Suppressor macrophage treated with lipopolysaccharide for 4 hours (primary cell): Measurements from ENCODE around the gene PRR14.

Experiments
- DNase-seq: peaks from one replicate; pipeline ENCODE4 v3.0.0-alpha.2; 2020

PRR14 gene

DNA sequence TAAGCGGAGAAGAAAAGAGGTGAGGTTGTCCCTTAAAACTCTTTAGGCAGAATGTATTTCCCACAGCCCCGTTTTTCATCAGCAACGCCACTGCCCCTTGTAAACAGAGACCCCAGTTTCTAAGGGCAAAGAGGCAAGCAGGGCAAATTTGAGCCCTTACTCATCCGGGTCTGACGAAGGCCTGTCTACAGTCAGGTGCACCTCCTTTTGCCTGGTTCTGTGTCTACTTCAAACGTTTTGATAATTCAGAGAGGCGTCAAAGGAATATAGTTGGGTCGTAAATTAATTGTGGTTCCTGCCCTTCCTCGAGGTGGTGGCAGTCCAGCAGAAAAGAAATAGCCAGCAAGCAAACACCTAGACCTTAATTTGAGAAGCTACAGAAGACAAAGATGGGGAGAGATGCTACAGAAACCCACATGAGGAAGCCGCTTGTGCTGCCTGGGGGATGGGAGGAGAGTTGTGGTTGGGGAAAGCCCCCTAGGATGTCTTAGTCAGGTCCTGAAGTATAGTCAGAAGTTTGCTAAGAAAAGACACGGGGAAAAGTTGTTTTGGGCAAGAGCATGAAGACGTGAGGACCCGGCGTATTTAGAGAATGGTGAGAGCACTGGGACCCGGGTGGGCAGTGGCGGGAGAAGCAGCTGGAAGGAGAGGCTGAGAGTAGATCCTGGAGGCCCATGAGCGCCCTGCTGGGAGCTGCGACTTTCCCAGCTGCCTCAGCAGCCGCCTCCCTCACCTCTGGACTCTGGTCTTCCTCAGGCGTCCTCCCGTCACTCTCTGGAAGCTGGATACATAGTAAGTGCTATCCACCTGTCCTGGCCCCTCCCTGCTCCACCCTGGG lies 9.9 kb downstream of the PRR14 start:
- peak; percentile 88 for DNase-seq

DNA sequence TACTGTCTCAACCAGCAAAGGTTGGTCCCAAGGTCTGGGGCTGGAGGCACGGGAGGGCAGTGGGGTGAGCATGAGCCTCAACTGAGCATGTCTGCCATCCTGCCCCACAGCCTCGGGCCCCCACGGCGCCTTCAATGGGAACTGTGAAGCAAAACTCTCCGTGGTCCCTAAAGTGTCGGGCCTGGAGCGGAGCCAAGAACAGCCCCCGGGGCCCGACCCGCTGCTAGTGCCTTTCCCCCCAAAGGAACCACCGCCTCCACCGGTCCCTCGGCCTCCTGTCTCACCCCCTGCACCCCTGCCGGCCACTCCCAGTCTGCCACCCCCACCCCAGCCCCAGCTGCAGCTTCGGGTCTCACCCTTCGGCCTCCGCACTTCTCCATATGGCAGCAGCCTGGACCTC lies 11.7 kb downstream of the PRR14 start:
- DNase-seq, result no peak

DNA sequence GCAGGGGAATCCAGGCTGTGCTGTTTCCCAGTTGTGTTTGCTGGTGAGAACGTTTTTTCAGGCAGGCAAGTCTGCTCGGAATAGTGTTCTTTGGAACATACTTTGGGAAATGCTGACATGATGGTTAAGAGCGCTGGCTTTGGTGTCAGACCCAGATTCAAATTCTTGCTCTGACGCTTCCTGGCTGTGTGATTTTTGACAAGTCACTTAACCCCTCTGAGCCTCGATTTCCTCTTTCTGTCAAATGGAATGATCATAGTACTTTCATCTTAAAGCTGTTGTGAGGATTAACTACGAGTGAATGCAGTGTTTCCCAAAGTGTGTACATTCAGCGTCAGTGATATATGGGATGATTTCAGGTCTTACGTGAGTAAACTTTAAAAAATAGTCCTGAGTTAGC lies 12.3 kb downstream of the PRR14 start:
- no peak for DNase-seq

DNA sequence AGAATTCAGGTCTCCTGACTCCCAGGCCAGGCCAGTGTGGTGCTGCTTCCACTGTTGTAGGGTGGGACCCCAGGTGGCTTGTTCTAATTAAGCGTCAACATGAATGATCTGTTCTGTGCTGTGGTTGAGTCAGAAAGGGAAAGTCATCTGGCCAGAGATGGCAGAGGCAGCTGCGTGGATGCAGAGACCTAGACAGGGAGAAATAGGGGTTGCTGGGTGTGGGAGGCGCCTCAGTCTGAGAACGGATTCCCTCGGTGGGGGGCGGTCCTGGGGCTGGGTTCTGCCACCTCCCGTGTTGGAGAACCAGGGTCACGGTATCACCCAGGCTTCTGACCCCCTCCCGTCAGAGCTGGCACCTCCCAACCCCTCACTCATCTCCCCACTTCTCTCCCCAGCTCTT lies 13.1 kb downstream of the PRR14 start:
- no peak for DNase-seq

DNA sequence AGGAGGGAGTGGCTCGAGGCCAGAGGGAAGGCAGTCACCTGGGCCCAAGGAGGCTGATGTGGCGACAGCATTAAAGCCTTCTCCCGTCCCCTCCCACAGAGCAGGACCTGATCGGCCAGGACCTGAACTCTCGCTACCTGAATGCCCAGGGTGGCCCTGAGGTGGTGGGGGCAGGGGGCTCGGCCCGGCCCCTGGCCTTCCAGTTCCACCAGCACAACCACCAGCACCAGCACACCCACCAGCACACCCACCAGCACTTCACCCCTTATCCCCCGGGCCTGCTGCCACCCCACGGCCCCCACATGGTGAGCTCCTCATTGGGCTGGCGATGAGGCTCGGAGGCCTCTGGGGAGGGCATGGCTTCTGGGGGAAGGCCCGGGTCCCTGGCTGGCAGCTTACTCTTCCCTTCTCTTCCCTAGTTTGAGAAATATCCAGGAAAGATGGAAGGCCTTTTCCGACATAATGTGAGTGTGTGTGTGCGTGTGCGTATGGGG lies 13.9 kb downstream of the PRR14 start:
- no peak for DNase-seq

DNA sequence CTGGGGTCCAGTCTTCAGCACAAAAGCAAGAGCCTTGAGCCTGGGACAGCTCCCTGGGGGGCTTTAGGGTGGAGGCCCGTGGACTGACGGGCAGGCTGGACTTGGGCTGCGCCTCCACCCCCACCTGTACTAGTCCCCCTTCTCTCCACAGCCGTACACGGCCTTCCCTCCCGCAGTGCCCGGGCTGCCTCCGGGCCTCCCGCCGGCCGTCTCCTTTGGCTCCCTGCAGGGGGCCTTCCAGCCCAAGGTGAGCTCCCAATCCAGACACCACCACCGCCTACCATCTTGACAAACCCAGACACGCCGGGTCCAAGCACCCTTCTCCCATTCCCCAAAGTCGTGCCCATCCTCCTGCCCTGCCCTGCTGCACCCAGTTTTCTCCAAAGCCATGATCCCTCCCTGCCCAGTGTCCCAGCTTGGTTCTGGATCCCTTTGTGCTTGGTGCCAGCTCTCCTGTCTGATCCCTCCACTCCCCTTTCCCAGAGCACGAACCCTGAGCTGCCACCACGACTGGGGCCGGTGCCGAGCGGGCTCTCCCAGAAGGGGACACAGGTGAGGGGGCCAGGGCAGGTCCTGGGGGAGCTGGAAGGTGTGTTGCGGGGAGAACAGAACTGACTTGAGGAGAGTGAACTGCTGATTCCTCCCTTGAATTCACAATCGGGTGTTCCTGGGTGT lies 14.5 kb downstream of the PRR14 start:
- DNase-seq, result no peak

DNA sequence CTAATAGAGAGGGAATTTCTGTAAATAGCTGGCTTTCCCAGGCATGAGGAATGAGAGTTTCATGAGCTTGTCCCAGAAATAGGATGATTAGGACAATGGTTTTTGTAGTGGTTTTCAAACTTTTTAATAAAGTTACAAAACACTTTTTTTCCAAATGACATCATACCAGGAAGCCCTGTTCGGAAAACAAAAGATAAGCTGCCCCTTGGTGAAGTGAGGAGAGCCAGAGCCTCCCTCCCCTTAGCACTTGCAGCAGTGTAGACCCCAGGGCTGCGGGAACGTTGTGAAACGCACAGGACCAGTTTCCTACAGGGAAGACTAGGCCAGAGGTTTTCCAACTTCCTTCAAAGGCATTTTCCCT lies 15.1 kb downstream of the PRR14 start:
- no peak for DNase-seq

DNA sequence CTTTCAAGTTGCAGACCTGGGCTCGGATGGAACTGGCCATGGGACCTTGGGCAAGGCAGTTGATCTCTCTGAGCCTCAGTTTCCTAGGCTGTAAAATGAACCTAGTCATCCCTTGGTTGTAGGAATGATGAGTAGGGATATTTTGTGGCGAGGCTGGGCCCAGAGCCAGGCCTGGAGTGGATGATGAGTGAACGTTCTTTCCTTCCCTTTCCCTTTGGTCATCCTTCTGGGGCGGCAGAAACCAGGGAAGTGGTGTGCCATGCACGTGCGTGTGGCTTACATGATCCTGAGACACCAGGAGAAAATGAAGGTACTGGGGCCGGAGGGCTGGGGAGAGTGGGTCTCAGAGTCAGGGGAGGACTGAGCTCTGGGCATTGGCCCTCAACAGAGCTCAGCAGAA lies 15.9 kb downstream of the PRR14 start:
- DNase-seq, result no peak

DNA sequence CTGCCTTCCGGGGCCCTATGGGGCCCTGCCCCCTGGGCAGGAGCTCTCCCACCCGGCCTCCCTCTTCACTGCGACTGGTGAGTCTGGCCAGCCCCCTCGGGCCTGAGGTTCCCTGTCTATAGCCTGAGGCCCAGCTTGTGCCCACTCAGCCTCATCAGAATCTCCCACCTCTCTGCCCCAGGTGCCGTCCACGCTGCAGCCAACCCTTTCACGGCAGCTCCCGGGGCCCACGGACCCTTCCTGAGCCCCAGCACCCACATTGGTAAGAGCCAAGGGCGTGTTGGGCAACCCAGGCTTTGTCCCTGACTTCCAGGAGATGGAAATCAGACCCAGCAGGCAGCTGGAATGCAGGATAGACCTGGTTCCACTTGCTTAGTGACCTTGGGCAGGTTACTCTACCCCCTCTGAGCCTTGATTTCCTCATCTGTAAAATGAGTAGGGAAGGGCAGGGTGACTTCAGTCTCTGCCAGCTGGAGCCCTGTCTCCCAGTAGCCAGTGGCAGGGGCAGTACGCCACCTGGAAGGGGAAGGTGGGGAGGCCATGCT lies 16.7 kb downstream of the PRR14 start:
- no peak for DNase-seq

DNA sequence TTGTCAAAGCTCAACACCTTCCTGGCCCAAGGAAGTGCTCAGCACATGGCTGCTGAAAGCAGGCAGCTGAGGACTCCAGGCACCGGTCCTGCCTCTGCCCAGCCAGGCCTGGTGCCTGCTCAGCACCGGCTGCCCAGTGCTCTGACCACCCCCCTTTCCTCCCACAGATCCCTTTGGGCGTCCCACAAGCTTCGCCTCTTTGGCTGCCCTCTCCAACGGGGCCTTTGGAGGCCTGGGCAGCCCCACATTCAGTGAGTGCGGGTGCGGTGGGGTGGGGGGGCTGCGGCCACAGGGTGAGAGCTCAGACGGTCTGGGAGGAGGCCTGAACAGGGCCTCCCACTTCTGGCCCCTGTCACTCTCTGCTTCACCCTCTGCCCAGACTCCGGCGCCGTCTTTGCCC lies 17.6 kb downstream of the PRR14 start:
- no peak for DNase-seq

DNA sequence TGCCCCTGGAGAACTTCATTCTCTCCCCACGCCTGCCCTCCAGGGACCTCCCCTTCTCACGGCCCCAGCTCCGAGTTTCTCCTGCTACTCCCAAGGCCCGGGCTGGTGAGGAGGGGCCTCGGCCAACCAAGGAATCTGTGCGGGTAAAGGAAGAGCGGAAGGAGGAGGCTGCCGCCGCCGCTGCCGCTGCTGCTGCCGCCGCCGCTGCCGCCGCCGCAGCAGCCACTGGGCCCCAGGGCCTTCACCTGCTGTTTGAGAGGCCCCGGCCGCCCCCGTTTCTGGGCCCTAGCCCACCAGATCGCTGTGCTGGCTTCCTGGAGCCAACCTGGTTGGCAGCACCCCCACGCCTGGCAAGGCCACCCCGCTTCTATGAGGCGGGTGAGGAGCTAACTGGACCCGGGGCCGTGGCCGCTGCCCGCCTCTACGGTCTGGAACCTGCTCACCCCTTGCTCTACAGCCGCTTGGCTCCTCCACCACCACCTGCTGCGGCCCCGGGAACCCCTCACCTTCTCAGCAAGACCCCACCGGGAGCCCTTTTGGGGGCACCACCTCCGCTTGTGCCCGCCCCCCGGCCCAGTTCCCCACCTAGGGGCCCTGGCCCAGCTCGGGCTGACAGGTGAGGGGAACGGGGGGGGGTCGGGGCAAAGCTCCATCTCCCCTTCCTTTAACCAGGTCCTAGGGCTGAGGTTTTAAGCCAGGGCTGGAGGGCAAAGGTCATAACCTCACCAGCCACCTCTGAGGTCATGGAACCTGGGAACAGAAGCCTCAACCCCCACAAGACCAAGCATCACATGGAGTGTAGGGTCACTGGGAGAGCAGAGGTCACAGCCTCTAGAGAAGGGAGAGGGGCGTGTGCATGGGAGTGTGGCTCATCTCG lies 18.5 kb downstream of the PRR14 start:
- DNase-seq, result no peak

DNA sequence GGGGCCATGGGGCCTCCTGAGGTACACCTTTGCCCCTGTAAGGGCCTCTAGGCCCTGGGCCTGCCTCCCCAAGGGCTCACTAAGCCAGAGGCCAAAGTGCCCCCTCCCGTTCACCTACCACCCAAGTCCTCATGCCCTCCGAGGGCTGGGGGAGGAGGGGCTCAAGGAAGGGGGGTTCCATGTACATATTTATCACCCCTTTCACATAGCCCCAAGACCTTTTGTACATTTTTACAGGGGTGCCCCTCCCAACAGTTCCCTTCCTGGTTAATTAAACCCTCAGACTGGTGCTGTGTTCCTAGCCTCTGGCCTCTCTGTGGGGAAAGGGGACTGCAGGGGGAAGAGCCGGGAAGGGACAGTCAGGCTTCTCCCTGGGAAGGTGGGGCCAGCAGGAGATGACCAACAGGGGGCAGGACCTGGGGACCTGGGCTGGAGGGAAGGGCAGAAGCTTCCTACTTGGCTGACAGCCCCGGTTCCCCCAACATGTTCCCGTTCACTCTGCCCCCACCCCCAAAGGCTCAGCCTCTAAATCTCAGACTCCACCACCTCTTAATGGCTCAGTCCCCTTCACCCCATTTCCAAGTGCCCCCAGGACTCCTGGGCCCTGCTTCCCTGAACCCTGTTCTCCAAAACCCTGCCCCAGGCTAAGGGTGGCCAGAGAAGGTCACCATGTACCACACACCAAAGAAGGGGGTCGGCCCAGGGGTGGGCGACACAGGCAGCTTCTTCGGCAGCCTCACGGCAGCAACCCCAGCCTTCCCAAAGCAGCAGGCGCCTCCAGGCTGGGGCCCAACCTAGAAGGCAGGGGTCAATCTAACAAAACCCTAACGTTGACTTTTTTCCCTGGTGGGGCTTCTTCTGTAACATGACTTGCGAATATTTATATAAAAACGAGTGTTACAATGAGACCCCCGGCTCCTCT lies 19.4 kb downstream of the PRR14 start:
- DNase-seq, result no peak

DNA sequence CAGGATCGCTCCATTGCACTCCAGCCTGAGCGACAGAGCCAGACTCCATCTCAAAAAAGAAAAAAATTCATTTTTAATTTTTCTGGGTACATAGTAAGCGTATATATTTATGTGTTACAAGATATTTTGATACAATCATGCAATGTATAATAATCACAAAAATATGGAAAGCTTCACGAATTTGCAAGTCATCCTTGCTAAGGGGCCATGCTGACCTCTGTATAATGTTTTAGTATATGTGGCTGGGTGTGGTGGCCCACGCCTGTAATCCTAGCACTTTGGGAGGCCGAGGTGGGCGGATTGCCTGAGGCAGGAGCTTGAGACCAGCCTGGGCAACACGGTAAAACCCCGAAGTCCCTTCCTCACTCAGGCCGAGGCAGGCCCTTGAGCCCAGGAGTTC lies 24.4 kb downstream of the PRR14 start:
- DNase-seq, result no peak

DNA sequence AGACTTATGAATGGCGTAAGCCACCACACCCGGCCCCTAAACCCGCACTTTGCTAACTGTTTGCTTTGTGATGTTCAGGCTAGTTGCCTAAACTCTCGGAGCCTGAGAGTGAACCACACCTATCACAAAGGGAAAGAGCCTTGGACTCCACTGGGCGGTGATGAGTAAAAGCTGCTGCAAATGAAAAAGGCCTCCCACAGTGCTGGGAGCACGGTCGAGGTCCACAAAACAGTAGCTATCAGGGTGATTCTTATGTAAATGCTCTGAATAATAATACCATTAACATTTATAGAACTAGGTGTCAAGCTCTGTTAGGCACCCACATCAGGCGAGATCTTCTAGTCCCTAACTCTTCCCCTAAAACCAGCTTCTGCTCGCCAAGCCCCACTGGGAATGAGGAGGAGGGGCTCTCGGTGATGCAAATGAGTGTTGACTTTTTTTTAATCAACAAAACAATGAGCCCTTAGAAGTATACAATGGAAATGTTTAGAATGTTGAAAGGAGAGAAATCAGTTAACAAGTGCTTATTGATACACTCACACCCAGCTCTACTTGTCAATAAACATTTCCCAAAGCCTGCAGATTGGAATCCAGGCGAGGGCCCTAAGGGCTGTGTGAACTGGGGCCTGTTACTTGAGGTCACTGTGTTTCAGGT lies 27.3 kb downstream of the PRR14 start:
- DNase-seq, result no peak

DNA sequence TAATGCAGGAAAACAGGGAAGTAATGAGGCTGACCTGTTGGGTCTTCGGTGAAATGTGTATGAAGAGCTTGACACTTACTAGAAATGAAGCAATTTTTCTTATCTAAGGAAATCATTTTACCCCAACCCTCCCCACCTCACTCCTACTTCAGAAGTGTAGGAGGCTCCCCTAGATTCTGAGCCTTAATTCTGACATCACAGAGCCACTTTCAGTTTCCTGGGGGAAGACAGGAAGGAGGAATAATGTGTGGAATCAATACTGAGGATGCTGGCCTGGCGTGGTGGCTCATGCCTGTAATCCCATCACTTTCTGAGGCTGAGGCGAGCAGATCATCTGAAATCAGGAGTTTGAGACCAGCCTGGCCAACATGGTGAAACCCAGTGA lies 27.8 kb downstream of the PRR14 start:
- no peak for DNase-seq

DNA sequence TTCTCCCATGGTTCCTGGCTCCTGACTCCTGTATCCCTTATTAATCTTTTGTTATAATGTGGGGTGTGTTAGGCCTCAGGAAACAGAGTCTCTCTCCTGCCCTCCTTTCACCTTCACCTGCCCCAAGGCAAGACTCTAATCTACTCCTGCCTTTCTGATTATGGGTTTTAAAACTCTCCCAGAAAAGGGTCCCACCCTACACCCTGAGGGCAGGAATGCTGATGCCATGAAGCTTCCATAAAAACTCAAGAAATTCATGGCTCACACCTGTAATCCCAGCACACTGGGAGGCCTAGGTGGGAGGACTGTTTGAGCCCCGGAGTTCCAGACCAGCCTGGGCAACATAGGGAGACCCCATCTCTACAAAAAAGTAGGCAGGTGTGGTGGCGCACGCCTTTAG lies 29.6 kb downstream of the PRR14 start:
- no peak for DNase-seq

DNA sequence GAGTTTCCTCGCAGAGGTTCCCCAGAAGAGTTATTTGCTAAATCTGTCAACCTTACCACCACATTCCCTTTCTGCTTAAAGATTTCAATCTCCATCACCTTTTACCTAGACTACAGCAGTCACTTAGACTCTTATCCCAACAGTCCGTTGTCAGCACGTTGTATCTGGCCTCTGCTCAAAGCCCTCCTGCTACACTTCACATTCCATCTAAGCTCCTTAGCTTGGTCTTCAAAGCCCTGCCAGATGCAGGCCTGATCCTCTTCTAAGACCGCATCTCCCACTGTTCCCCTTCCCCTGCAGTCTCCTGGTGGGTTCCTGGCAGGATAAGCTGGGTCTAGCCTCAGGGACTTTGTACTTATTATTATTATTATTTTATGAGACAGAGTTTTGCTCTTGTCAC lies 37.9 kb downstream of the PRR14 start:
- DNase-seq, result no peak

DNA sequence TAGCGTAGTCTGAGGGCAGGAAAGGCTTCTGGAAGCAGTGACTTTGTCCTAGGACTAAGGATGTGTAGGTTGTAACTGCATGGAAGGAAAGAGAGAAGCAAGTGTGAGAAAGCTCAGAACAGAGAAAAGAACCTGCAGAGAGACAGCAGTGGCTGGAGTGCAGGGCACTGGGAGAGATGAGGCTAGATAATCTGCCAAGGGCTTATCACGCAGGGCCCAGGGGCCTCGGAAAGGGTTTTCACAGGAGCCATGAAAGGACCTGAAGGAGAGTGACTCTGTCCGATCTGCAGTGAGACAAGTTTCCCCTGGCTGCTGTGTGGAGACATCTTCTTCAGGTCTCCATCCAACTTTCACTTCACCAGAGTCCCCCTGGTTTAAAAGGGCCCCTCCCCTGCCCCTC lies 41.1 kb downstream of the PRR14 start:
- DNase-seq, result no peak

DNA sequence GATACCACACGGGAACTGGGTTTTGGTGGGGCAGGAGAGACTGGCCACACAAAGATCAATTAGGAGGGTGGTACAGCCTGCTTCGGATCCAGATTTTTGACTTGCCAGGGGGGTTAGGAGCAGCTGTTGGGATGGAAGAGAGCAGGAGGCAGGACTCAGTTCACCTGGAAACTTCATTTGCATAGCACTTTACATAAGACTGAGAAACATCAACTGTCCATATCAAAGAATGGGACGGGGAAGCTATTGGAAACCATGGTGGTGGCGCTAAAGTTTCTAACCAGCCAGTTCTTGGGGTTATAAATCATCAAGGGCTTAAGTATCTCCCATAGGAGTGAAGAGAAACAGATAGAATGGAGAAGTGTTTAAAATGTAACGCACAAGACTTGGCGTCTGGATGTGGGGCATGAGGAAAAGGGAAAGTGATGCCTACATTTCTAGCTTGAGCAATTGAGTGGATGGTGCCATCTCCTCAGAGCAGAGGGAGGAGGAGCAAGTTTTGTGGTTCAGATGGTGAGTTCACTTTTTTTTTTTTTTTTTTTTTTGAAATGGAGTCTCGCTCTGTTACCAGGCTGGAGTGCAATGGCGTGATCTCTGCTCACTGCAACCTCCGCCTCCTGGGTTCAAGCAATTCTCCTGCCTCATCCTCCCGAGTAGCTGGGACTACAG lies 41.8 kb downstream of the PRR14 start:
- peak; percentile 86 for DNase-seq

DNA sequence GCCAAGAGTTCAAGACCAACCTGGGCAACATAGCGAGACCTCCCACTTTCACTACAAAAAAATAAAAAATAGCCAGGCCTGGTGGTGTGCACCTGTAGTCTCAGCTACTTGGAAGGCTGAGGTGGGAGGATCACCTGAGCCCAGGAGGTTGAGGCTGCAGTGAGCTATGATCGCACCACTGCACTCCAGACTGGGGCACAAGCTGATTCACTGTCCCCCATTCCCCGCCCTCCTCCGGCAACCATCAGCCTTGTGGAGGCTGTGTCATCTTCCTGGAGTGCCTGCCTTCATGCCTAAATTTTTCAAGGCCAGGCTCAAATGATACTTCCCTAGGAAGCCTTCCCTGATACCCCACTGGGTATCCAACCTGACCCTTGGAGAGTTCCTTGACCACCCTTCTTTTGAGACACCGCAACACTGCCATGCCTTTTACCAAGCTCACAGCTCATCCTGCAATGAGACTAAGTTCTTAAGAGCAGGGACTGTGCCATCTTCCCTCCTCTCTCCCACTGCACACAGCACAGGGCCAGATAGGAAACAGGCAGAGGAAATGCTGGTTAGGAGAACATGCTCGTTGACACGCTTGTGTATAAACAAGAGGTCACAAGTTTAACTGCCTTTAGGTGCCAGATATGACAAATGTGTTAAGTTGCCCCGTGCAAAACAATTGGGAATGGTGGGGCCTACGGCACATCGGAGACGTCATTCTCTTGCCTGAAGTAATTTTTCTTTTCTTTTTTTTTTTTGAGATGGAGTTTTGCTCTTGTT lies 44.4 kb downstream of the PRR14 start:
- DNase-seq, result no peak
